Lower leg skin (tissue), 4 donors: ENCODE measurements around the gene SPATA13. TPM values are rescaled to one million over a fixed set of nuclear protein-coding genes. Genes with fewer than 3 reads are reported as not detected.

Experiments
- DNase-seq, 2 donors: peaks; one replicate each; pipeline ENCODE4 v3.0.0-alpha.2; 2019; ENCODE audit warnings: low spot score in 2 of 2
- H3K4me3 ChIP-seq: fragments of 200-600 bp; sonication (generic); 2 replicates; pipeline ENCODE4 v1.5.1; 2017; ENCODE audit warnings: mild to moderate bottlenecking, low read depth; ENCODE audit not compliant: poor library complexity, severe bottlenecking
- POLR2A ChIP-seq, 2 donors: fragments of 450-650 bp; IDR thresholded peaks; one replicate each; pipeline ENCODE4 v1.6.1; 2016 to 2017; ENCODE audit warnings: antibody characterized with exemption in 2 of 2, mild to moderate bottlenecking in 1 of 2, moderate library complexity in 1 of 2
- WGBS, 2 donors: methylation state at CpG; one replicate each; pipeline ENCODE4 v1.1.5; 2018; 5-methylcytosine and 5-hydroxymethylcytosine counted together
- intact Hi-C: fragments of 100-400 bp; cut with DNase I; formaldehyde crosslinking; loops from one replicate; pipeline ENCODE4 v1.15.0; 2023; ENCODE audit warnings: low total_unique reads
- total RNA-seq, 4 donors: library from RNA; depleted of rRNA; stranded (reverse); fragments of >200 nt; gene quantifications; one replicate each; pipeline ENCODE4 v1.1.0, GENCODE V29; 2016
- TF ChIP-seq, protein P1 (sequence below), 3 donors: fragments of 450-650 bp; IDR thresholded peaks; one replicate each; pipeline ENCODE4 v1.5.1; 2016; ENCODE audit warnings: antibody characterized with exemption in 3 of 3, mild to moderate bottlenecking in 3 of 3, moderate library complexity in 2 of 3

Gene SPATA13
- total RNA-seq, 4 donors from 2014 or later, result 30.6 to 78.3 (median 46.2) TPM

DNA sequence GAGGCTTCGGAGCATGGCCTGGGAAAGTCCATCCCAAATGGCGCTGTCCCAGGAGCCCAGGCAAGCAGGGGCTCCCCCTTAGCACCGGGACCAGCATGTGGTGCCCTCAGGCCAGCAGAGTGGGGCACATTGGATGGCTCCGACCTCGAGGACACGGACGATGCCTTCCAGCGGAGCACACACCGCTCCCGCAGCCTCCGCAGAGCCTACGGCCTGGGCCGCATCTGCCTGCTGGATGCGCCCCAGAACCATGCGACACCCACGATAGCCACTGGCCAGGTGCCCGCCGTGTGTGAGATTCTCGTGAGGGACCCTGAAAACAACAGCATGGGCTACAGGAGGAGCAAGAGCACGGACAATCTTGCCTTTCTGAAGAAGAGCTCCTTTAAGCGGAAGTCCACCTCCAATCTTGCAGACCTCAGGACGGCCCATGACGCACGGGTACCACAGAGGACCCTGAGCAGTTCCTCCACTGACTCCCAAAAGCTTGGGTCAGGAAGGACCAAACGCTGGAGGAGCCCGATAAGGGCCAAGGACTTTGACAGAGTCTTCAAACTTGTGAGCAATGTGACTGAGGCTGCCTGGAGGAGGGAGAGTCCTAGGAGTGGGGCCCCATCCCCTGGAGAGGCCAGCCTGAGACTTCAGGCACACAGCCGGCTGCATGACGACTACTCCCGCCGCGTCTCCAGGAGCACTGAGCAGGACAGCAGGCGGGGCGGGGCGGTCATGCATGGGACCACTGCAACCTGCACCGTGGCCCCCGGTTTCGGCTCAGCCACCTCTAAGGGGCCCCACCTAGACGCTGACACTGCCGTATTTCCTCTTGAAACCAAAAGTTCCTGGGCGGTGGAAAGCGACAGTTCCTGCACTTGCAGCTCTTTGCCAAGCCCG, 63.1 kb downstream of the SPATA13 start:
- WGBS, 2 donors, result 87 to 89% methylated on average over 33 to 36 of the region's 42 CpGs
- H3K4me3 ChIP-seq, result no peak overlapping the region
- no peak for DNase-seq
- intact Hi-C loops, result loop anchor here (5.0 kb wide), 1 partner anchor 201 kb away; no protein-coding TSS in a partner anchor
- TF ChIP-seq, protein P1, sequence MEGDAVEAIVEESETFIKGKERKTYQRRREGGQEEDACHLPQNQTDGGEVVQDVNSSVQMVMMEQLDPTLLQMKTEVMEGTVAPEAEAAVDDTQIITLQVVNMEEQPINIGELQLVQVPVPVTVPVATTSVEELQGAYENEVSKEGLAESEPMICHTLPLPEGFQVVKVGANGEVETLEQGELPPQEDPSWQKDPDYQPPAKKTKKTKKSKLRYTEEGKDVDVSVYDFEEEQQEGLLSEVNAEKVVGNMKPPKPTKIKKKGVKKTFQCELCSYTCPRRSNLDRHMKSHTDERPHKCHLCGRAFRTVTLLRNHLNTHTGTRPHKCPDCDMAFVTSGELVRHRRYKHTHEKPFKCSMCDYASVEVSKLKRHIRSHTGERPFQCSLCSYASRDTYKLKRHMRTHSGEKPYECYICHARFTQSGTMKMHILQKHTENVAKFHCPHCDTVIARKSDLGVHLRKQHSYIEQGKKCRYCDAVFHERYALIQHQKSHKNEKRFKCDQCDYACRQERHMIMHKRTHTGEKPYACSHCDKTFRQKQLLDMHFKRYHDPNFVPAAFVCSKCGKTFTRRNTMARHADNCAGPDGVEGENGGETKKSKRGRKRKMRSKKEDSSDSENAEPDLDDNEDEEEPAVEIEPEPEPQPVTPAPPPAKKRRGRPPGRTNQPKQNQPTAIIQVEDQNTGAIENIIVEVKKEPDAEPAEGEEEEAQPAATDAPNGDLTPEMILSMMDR (IDR thresholded peaks at IDR 0.05), result no peak
- no peak for TF ChIP-seq POLR2A (IDR thresholded peaks at IDR 0.05)

DNA sequence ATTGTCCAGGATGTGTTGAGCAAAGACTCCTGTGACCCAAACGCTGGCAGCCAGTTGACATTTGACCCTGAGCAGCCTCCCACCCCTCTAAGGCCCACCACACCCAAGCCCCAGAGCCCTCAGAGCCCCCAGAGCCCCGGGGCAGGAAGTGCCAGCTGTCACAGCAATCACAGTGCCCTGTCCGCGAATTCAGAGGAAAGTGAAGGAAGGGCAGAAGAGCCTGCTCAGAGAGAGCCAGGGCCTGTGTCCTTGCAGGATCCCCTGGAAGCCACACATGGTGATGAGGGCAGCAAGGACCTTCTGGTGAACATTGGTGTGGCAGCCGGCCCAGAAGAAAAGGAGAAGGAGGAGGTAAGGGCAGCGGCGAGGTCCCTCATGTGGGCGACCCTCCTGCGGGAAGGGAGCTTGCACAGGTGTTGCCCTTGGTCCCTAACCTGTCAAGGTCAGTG, 63.7 kb downstream of the SPATA13 start:
- intact Hi-C loops, result loop anchor here (5.0 kb wide), 1 partner anchor 202 kb away; no protein-coding TSS in a partner anchor
- TF ChIP-seq, protein P1 (IDR thresholded peaks at IDR 0.05), result no peak
- TF ChIP-seq POLR2A (IDR thresholded peaks at IDR 0.05), result no peak
- WGBS, 2 donors, result 67 to 75% methylated on average over 9 of the region's 9 CpGs
- no peak overlapping the region for H3K4me3 ChIP-seq
- no peak for DNase-seq

DNA sequence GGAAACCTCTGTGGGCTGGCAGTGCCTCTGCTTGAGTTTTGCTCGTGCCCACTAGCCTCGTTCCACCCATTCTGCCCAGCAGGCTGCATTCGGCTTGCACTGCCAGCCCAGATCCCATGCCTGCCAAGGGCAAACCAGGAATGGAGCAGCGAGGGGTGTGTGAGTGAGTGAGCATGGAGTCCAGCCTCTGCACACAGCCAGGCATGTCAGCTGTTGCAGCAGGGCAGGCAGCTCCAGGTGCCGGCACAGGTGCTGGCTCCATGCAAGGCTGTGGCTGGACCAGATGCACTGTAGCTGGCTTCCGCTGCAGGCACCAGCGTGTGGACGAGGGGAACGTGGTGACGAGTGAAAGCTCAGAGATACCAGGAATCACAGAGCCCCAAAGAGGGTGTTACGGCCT, 64.5 kb downstream of the SPATA13 start:
- 90 to 91% methylated on average over 10 to 11 of the region's 11 CpGs for WGBS, 2 donors
- intact Hi-C loops, result no loop called here
- no peak overlapping the region for H3K4me3 ChIP-seq
- no peak for DNase-seq
- TF ChIP-seq, protein P1 (IDR thresholded peaks at IDR 0.05), result no peak
- no peak for TF ChIP-seq POLR2A (IDR thresholded peaks at IDR 0.05)

DNA sequence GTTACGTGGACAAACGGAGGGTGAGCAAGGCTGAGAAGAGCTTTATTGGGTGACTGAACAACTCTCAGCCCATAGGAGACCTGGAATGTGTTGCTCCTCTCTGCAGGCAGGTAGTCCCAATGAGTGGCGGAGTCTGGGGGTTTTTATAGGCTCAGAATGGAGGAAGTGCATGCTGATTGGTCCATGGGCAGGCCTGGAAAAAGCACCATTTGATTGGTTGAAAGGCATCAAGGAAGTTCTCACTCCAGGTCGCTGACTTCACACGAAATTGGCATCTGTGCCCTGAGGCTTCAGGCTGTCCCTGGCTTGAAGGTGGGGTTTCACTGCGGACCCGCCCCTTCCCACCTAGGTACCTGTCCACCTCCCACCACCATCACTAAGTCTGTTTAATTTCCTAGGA, 65.4 kb downstream of the SPATA13 start:
- intact Hi-C loops, result no loop called here
- no peak for DNase-seq
- no peak for TF ChIP-seq POLR2A (IDR thresholded peaks at IDR 0.05)
- TF ChIP-seq, protein P1 (IDR thresholded peaks at IDR 0.05), result no peak
- H3K4me3 ChIP-seq, result no peak overlapping the region
- 93 to 95% methylated on average over 7 of the region's 7 CpGs for WGBS, 2 donors

DNA sequence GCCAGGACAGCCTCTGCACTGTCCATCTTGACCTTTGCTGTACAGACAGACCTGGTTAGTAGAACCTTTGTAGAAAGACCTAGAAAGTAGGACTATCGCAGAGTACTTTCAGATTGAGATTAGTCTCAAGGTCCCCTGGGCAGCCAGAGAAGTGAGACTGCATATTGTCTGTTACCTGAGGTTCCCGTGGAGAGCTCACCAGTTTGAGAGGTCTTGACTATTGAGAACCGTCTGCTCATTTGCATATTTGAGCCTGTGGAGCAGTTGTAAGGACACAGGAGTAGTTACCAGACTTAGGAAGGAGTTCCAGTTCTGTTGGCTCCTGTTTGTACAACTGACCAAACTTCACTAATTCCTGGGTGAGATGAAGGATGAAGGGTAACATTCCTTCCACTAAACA, 66.2 kb downstream of the SPATA13 start:
- DNase-seq, result no peak
- no peak overlapping the region for H3K4me3 ChIP-seq
- intact Hi-C loops, result no loop called here
- no peak for TF ChIP-seq POLR2A (IDR thresholded peaks at IDR 0.05)
- TF ChIP-seq, protein P1 (IDR thresholded peaks at IDR 0.05), result no peak
- WGBS, 2 donors, result 72 to 81% methylated on average over 3 of the region's 3 CpGs
